K562 (cell line): ENCODE data around the gene CTTNBP2NL. TPM values are rescaled to one million over a fixed set of nuclear protein-coding genes. Genes with fewer than 3 reads are reported as not detected.

Experiments
- ATAC-seq: fragments of 200-7000 bp; cut with Tn5 transposase; 3 replicates; pipeline ENCODE4 v1.9.1; 2020; ENCODE audit warnings: moderate library complexity
- BruUV-seq: library from RNA; stranded (reverse); fragments of 400-500 nt; replicated peaks from 2 replicates; lab custom pipeline; 2021; lab: Mats Ljungman, UMichigan
- CTCF ChIA-PET: fragments of 300-600 bp; formaldehyde crosslinking; extraction: SDS; loops from one replicate; lab custom pipeline; 2021; ENCODE audit warnings: low intra/inter-chr PET ratio; lab: Yijun Ruan, JAX
- POLR2A ChIA-PET: fragments of 300-600, 350-650 bp; sonication (Branson Sonifier 250); formaldehyde crosslinking; extraction: SDS; loops from one replicate; lab custom pipeline; 2021; ENCODE audit warnings: antibody characterized with exemption, inconsistent platforms; lab: Yijun Ruan, JAX
- DNase-seq, 4 experiments: peaks; one replicate each; pipeline versions ENCODE4 v3.0.0 to v3.0.0-alpha.2; 2011 to 2018; ENCODE audit warnings: low spot score in 3 of 4, mixed read lengths in 3 of 4; ENCODE audit errors: extremely low read depth in 1 of 4
- FAIRE-seq: peaks from 2 replicates; lab custom pipeline; 2011; peaks lifted over from hg19 to GRCh38; lab: Jason Lieb, UNC
- H2AFZ ChIP-seq: 2 replicates; pipeline ENCODE4 v1.6.0; 2011; ENCODE audit warnings: low read depth, low read length, control low read depth, inconsistent platforms
- H3K27ac ChIP-seq: fragments of 200-600 bp; 3 replicates; pipeline ENCODE4 v1.8.0; 2011; ENCODE audit warnings: low read depth, mild to moderate bottlenecking, control low read depth, inconsistent platforms, low read length, moderate library complexity, mixed read lengths; ENCODE audit errors: extremely low read depth
- H3K27me3 ChIP-seq, 2 experiments: fragments of 300-600 bp in 1 of 2; 2 replicates in 1 of 2; 3 replicates in 1 of 2; pipeline versions ENCODE4 v1.6.0 to v1.8.0; 2011; ENCODE audit warnings: inconsistent platforms in 2 of 2, low read length in 2 of 2, mild to moderate bottlenecking in 1 of 2, mixed read lengths in 1 of 2, moderate library complexity in 1 of 2; ENCODE audit not compliant: control insufficient read depth in 2 of 2, insufficient read depth in 2 of 2
- H3K36me3 ChIP-seq: fragments of 300-600 bp; 3 replicates; pipeline ENCODE4 v1.8.0; 2011; ENCODE audit warnings: mild to moderate bottlenecking, low read length, inconsistent platforms; ENCODE audit not compliant: control insufficient read depth, insufficient read depth
- H3K4me1 ChIP-seq, 2 experiments: fragments of 200-600 bp in 1 of 2; replicated peaks in 1 of 2; 2 replicates in 1 of 2; 3 replicates in 1 of 2; pipeline versions ENCODE4 v1.5.1 to v1.8.0; 2011; ENCODE audit warnings: inconsistent platforms in 2 of 2, low read length in 2 of 2, mild to moderate bottlenecking in 1 of 2, mixed read lengths in 1 of 2, moderate library complexity in 1 of 2; ENCODE audit not compliant: control insufficient read depth in 2 of 2, insufficient read depth in 2 of 2
- H3K4me2 ChIP-seq: 2 replicates; pipeline ENCODE4 v1.6.1; 2011; ENCODE audit warnings: low read length, control low read depth, inconsistent platforms, mixed read lengths; ENCODE audit not compliant: insufficient read depth
- H3K4me3 ChIP-seq: fragments of 200-600 bp; sonication (generic), shearing (Covaris generic); 2 replicates; pipeline ENCODE4 v1.5.1; 2016; ENCODE audit warnings: control low read depth, inconsistent platforms
- H3K79me2 ChIP-seq: fragments of 200-600 bp; 3 replicates; pipeline ENCODE4 v1.8.0; 2011; ENCODE audit warnings: low read length, inconsistent platforms; ENCODE audit not compliant: control insufficient read depth, insufficient read depth
- H3K9ac ChIP-seq, 2 experiments: 2 replicates each; pipeline versions ENCODE4 v1.6.0 to v1.6.1; 2011; ENCODE audit warnings: low read depth in 2 of 2, low read length in 2 of 2, control low read depth in 1 of 2, inconsistent platforms in 1 of 2, mild to moderate bottlenecking in 1 of 2, mixed read lengths in 1 of 2; ENCODE audit not compliant: insufficient read depth in 1 of 2
- H3K9me1 ChIP-seq: one replicate; pipeline ENCODE4 v1.6.0; 2011; ENCODE audit warnings: inconsistent platforms, mild to moderate bottlenecking, low read length, moderate library complexity; ENCODE audit not compliant: control insufficient read depth, insufficient read depth
- H3K9me3 ChIP-seq: replicated peaks from 2 replicates; pipeline ENCODE4 v1.5.1; 2011; ENCODE audit warnings: low read depth, low read length, inconsistent platforms; ENCODE audit not compliant: control insufficient read depth, insufficient read depth
- H4K20me1 ChIP-seq: replicated peaks from 2 replicates; pipeline ENCODE4 v1.6.1; 2011; ENCODE audit warnings: low read length, inconsistent platforms, mixed read lengths; ENCODE audit not compliant: control insufficient read depth, insufficient read depth
- ATF7 ChIP-seq: fragments of 450-650 bp; IDR thresholded peaks from 2 replicates; pipeline ENCODE4 v1.7.1; 2014; ENCODE audit warnings: mild to moderate bottlenecking, moderate library complexity
- HNRNPLL ChIP-seq: fragments of 200-400 bp; formaldehyde crosslinking; IDR thresholded peaks from 2 replicates; pipeline ENCODE4 v1.6.1; 2017; ENCODE audit warnings: low read length, low read depth, mild to moderate bottlenecking; ENCODE audit not compliant: poor library complexity, severe bottlenecking
- POLR2H ChIP-seq: IDR thresholded peaks from 2 replicates; pipeline ENCODE4 v1.6.1; 2016; ENCODE audit warnings: missing genetic modification characterization, low read depth, mild to moderate bottlenecking, control low read depth, missing compliant biosample characterization, moderate library complexity
- PTTG1 ChIP-seq: fragments of 450-650 bp; IDR thresholded peaks from 2 replicates; pipeline ENCODE4 v1.6.1; 2016; ENCODE audit warnings: low read depth, mild to moderate bottlenecking, missing genetic modification characterization, missing compliant biosample characterization
- TAF15 ChIP-seq: fragments of 200-400 bp; formaldehyde crosslinking; IDR thresholded peaks from 2 replicates; pipeline ENCODE4 v1.6.1; 2017; ENCODE audit warnings: mild to moderate bottlenecking, low read depth, low read length, moderate library complexity
- ZNF586 ChIP-seq: fragments of 450-650 bp; formaldehyde crosslinking; conservative IDR thresholded peaks from 2 replicates; pipeline ENCODE4 v1.4.0; 2020; ENCODE audit warnings: mild to moderate bottlenecking, moderate library complexity
- WGBS: fragments of 100-300 bp; shearing (Covaris generic); methylation state at CpG from one replicate; pipeline ENCODE4 v1.1.6; 2016; ENCODE audit warnings: low coverage, mixed read lengths; ENCODE audit not compliant: insufficient coverage; ENCODE audit errors: missing lambda C conversion rate; 5-methylcytosine and 5-hydroxymethylcytosine counted together
- in situ Hi-C: fragments of 300-500 bp; cut with MboI; formaldehyde crosslinking; loops from 4 replicates; pipeline ENCODE4 v1.15.0; 2018; ENCODE audit warnings: inconsistent platforms, mixed read lengths
- intact Hi-C: fragments of 100-400 bp; cut with micrococcal nuclease; formaldehyde crosslinking; loops from 2 replicates; pipeline ENCODE4 v1.14.2; 2022
- polyA plus RNA-seq, 8 experiments: library from polyadenylated mRNA; depleted of rRNA in 4 of 8; stranded (reverse) in 5 of 8; unstranded in 3 of 8; fragments of >200 nt; fragmentation: Nextera tagmentation in 2 of 8; fragmentation: Illumina TruSeq in 1 of 8; extraction: Ambion mirVana in 2 of 8; extraction: Trizol in 1 of 8; gene quantifications; 2 replicates each; pipeline versions ENCODE4 v1.2.1 to v1.2.3, GENCODE V29; 2011 to 2014; ENCODE audit warnings: inconsistent platforms in 1 of 8, missing spikeins in 1 of 8
- total RNA-seq, 7 experiments: library from RNA; depleted of rRNA in 6 of 7; stranded (reverse); fragments of >200 nt in 6 of 7; fragmentation: Illumina TruSeq in 2 of 7; extraction: Trizol in 2 of 7; gene quantifications; 2 replicates each; pipeline versions ENCODE4 v1.2.1 to v1.2.3, GENCODE V29; 2011 to 2021; ENCODE audit warnings: low replicate concordance in 1 of 7
- TF ChIP-seq, protein P1 (sequence below), 2 experiments: fragments of 450-650 bp in 1 of 2; sonication (generic) in 1 of 2; formaldehyde crosslinking in 1 of 2; IDR thresholded peaks in 1 of 2; conservative IDR thresholded peaks in 1 of 2; 2 replicates each; pipeline versions ENCODE4 v1.6.1 to v1.8.1; 2016 to 2023; ENCODE audit warnings: mild to moderate bottlenecking in 2 of 2, moderate library complexity in 2 of 2, inconsistent platforms in 1 of 2, missing genetic modification reagents in 1 of 2
- TF ChIP-seq, protein P2 (sequence below), 3 experiments: IDR thresholded peaks in 2 of 3; conservative IDR thresholded peaks in 1 of 3; 2 replicates each; pipeline ENCODE4 v1.5.1; 2011 to 2012; ENCODE audit warnings: low read length in 3 of 3, mild to moderate bottlenecking in 3 of 3, control low read depth in 2 of 3, improper control_type of control experiment in 1 of 3, inconsistent platforms in 1 of 3, low read depth in 1 of 3, mixed read lengths in 1 of 3, moderate library complexity in 1 of 3; ENCODE audit not compliant: insufficient read depth in 2 of 3
- TF ChIP-seq, protein P3 (sequence below): sonication (generic); formaldehyde crosslinking; IDR thresholded peaks from 2 replicates; pipeline ENCODE4 v1.9.0; 2022; ENCODE audit warnings: mild to moderate bottlenecking, missing genetic modification reagents

CTTNBP2NL gene
- total and polyA plus RNA-seq, 9 of the 15 experiments (the other 6 are each of a cell fraction or from before 2014, with no cell fraction given): 0.27 to 1.4 (median 0.62) TPM

DNA sequence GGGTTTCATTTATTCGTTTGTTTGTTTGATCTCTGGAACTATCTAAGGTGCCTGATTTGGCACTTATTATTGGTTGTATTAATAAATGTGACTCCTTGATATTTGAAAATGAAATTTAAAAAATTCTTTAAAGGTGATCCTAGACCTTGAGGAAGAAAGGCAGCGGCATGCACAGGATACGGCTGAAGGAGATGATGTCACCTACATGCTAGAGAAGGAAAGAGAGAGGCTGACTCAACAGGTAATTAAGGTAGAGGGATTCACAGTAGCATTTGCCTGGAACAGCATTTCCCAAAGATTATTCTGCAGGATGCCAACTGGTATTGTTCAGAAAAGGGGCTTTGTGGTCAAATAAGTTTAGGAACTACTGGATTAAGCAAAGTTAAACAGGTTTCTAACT is 58.3 kb downstream of the CTTNBP2NL start:
- no peaks in the 10 kb centered on the region for H3K79me2 ChIP-seq
- H3K9me1 ChIP-seq: no peaks in the 10 kb centered on the region
- WGBS: 5% methylated on average over 3 of the region's 3 CpGs
- H3K36me3 ChIP-seq: no peaks in the 10 kb centered on the region
- TF ChIP-seq POLR2H (no peak), ATF7 (0 out of 2 replicates have a peak, but pooled peaks have one; percentile 33), ZNF586 (CRISPR knock-in tag) (no peak), TAF15 (no peak), PTTG1 (tag) (no peak), HNRNPLL (no peak)
- TF ChIP-seq, protein P1, sequence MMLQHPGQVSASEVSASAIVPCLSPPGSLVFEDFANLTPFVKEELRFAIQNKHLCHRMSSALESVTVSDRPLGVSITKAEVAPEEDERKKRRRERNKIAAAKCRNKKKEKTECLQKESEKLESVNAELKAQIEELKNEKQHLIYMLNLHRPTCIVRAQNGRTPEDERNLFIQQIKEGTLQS (IDR thresholded peaks at IDR 0.05): peak; percentile 66
- TF ChIP-seq, protein P1 (CRISPR knock-in tag; conservative IDR thresholded peaks at IDR 0.05): no peak
- TF ChIP-seq, protein P2, sequence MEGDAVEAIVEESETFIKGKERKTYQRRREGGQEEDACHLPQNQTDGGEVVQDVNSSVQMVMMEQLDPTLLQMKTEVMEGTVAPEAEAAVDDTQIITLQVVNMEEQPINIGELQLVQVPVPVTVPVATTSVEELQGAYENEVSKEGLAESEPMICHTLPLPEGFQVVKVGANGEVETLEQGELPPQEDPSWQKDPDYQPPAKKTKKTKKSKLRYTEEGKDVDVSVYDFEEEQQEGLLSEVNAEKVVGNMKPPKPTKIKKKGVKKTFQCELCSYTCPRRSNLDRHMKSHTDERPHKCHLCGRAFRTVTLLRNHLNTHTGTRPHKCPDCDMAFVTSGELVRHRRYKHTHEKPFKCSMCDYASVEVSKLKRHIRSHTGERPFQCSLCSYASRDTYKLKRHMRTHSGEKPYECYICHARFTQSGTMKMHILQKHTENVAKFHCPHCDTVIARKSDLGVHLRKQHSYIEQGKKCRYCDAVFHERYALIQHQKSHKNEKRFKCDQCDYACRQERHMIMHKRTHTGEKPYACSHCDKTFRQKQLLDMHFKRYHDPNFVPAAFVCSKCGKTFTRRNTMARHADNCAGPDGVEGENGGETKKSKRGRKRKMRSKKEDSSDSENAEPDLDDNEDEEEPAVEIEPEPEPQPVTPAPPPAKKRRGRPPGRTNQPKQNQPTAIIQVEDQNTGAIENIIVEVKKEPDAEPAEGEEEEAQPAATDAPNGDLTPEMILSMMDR (IDR thresholded peaks at IDR 0.05 in 2 of 3, conservative IDR thresholded peaks at IDR 0.05 in 1 of 3; ENCODE audit: insufficient read depth in 2 of 3, low read depth in 1 of 3, low read length in 3 of 3): no peak
- TF ChIP-seq, protein P3, sequence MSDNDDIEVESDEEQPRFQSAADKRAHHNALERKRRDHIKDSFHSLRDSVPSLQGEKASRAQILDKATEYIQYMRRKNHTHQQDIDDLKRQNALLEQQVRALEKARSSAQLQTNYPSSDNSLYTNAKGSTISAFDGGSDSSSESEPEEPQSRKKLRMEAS: no peak
- H3K9ac ChIP-seq: no peak overlapping the region
- FAIRE-seq: no peak
- no peak for ATAC-seq
- no TSS peak for BruUV-seq
- in situ Hi-C loops: no loop called here
- H4K20me1 ChIP-seq: no peaks in the 10 kb centered on the region
- POLR2A ChIA-PET: no interaction called here
- no peak overlapping the region for H3K4me2 ChIP-seq
- no peaks in the 10 kb centered on the region for H3K9me3 ChIP-seq
- CTCF ChIA-PET: no interaction called here
- intact Hi-C loops: no loop called here
- no peak overlapping the region for H3K27ac ChIP-seq
- H3K27me3 ChIP-seq: peaks cover 8 to 23% of the 10 kb centered on the region in 2 experiments
- DNase-seq: no peak
- H3K4me1 ChIP-seq: no peaks in the 10 kb centered on the region
- H3K4me3 ChIP-seq: no peak overlapping the region
- H2AFZ ChIP-seq: no peak overlapping the region
